SK-N-SH (cell line): ENCODE measurements around the gene S100B. TPM values are rescaled to one million over a fixed set of nuclear protein-coding genes. Genes with fewer than 3 reads are reported as not detected.

Source experiments
- CTCF ChIA-PET: fragments of 300-600, 350-600 bp; formaldehyde crosslinking; extraction: SDS; loops from one replicate; lab custom pipeline; 2021; lab: Yijun Ruan, JAX
- POLR2A ChIA-PET: fragments of 350-600 bp; sonication (Branson Sonifier 250); formaldehyde crosslinking; extraction: SDS; loops from one replicate; lab custom pipeline; 2020; ENCODE audit warnings: antibody characterized with exemption, inconsistent platforms; lab: Yijun Ruan, JAX
- DNase-seq: peaks from one replicate; pipeline ENCODE4 v3.0.0; 2012
- H2AFZ ChIP-seq: fragments of 200-600 bp; sonication (generic); 2 replicates; pipeline ENCODE4 v1.8.1; 2016; ENCODE audit warnings: antibody characterized with exemption, mild to moderate bottlenecking, low read depth
- H3F3A ChIP-seq: fragments of 200-600 bp; sonication (generic); replicated peaks from 2 replicates; pipeline ENCODE3; 2016; ENCODE audit warnings: antibody characterized with exemption, mild to moderate bottlenecking; ENCODE audit not compliant: insufficient read depth
- H3K27ac ChIP-seq, 2 experiments: fragments of 200-500 bp in 1 of 2; fragments of 200-600 bp in 1 of 2; sonication (Bioruptor generic) in 1 of 2; sonication (generic), shearing (Covaris generic) in 1 of 2; 2 replicates each; pipeline versions ENCODE4 v1.5.1 to v1.6.1; 2014 to 2016; ENCODE audit warnings: low read depth in 2 of 2, inconsistent platforms in 1 of 2, low read length in 1 of 2, mild to moderate bottlenecking in 1 of 2, mixed read lengths in 1 of 2
- H3K27me3 ChIP-seq: fragments of 200-600 bp; sonication (generic), shearing (Covaris generic); 2 replicates; pipeline ENCODE4 v1.6.1; 2016; ENCODE audit warnings: mixed run types; ENCODE audit not compliant: insufficient read depth
- H3K36me3 ChIP-seq, 2 experiments: fragments of 200-500 bp in 1 of 2; fragments of 200-600 bp in 1 of 2; sonication (Bioruptor generic) in 1 of 2; sonication (generic) in 1 of 2; replicated peaks in 1 of 2; 2 replicates each; pipeline versions ENCODE3 to v1.5.1; 2014 to 2016; ENCODE audit warnings: low read length in 1 of 2, mild to moderate bottlenecking in 1 of 2; ENCODE audit not compliant: insufficient read depth in 2 of 2, control insufficient read depth in 1 of 2
- H3K4me1 ChIP-seq, 2 experiments: fragments of 200-500 bp in 1 of 2; fragments of 200-600 bp in 1 of 2; sonication (Bioruptor generic) in 1 of 2; sonication (generic), shearing (Covaris generic) in 1 of 2; 2 replicates each; pipeline versions ENCODE4 v1.5.1 to v1.6.1; 2014 to 2016; ENCODE audit warnings: low read depth in 1 of 2, low read length in 1 of 2, mixed run types in 1 of 2; ENCODE audit not compliant: insufficient read depth in 2 of 2, control insufficient read depth in 1 of 2
- H3K4me2 ChIP-seq: fragments of 200-600 bp; sonication (generic), shearing (Covaris generic); 2 replicates; pipeline ENCODE4 v1.6.1; 2017; ENCODE audit warnings: mixed run types
- H3K4me3 ChIP-seq, 2 experiments: fragments of 200-500 bp in 1 of 2; fragments of 200-600 bp in 1 of 2; sonication (Bioruptor generic) in 1 of 2; sonication (generic), shearing (Covaris generic) in 1 of 2; 2 replicates each; pipeline versions ENCODE4 v1.5.1 to v1.8.1; 2014 to 2016; ENCODE audit warnings: low read depth in 2 of 2, inconsistent platforms in 1 of 2, low read length in 1 of 2, mild to moderate bottlenecking in 1 of 2, mixed read lengths in 1 of 2, moderate library complexity in 1 of 2
- H3K79me2 ChIP-seq: fragments of 200-600 bp; sonication (generic); 2 replicates; pipeline ENCODE4 v1.8.1; 2017; ENCODE audit warnings: mild to moderate bottlenecking; ENCODE audit not compliant: insufficient read depth
- H3K9ac ChIP-seq: fragments of 200-600 bp; sonication (generic); 2 replicates; pipeline ENCODE4 v1.6.1; 2017; ENCODE audit warnings: mixed run types
- H3K9me2 ChIP-seq: fragments of 200-600 bp; sonication (generic); 2 replicates; pipeline ENCODE4 v1.6.1; 2017; ENCODE audit warnings: mixed run types
- H3K9me3 ChIP-seq: fragments of 200-600 bp; sonication (generic); 2 replicates; pipeline ENCODE4 v1.6.1; 2017; ENCODE audit warnings: mixed run types, mild to moderate bottlenecking, moderate library complexity
- H4K20me1 ChIP-seq: fragments of 200-600 bp; sonication (generic); 2 replicates; pipeline ENCODE4 v1.6.1; 2017; ENCODE audit warnings: mild to moderate bottlenecking, mixed run types; ENCODE audit not compliant: insufficient read depth
- CTCF ChIP-seq: fragments of 200-600 bp; sonication (generic); IDR thresholded peaks from 2 replicates; pipeline ENCODE4 v1.6.1; 2017; ENCODE audit warnings: antibody characterized with exemption, mild to moderate bottlenecking, moderate library complexity
- ELF1 ChIP-seq: IDR thresholded peaks from 2 replicates; pipeline ENCODE4 v1.4.0; 2012
- FOSL2 ChIP-seq: IDR thresholded peaks from 2 replicates; pipeline ENCODE4 v1.4.0; 2012; ENCODE audit warnings: low read depth, mild to moderate bottlenecking, moderate library complexity, borderline replicate concordance
- FOXJ3 ChIP-seq: sonication (generic); formaldehyde crosslinking; IDR thresholded peaks from 2 replicates; pipeline ENCODE4 v1.5.1; 2020; ENCODE audit warnings: mild to moderate bottlenecking, missing genetic modification reagents
- FOXM1 ChIP-seq: IDR thresholded peaks from 2 replicates; pipeline ENCODE4 v1.4.0; 2012; ENCODE audit warnings: low read depth, mild to moderate bottlenecking
- GABPA ChIP-seq: IDR thresholded peaks from 2 replicates; pipeline ENCODE4 v1.4.0; 2012; ENCODE audit warnings: low read depth, mild to moderate bottlenecking
- GATA2 ChIP-seq: sonication (generic); formaldehyde crosslinking; IDR thresholded peaks from 2 replicates; pipeline ENCODE4 v1.5.0; 2020; ENCODE audit warnings: mild to moderate bottlenecking, missing genetic modification reagents
- IRF3 ChIP-seq: fragments of 150-350 bp; IDR thresholded peaks from 2 replicates; pipeline ENCODE4 v1.6.1; 2016; ENCODE audit warnings: mild to moderate bottlenecking, low read depth, low read length
- JUND ChIP-seq: IDR thresholded peaks from 2 replicates; pipeline ENCODE4 v1.4.0; 2012
- MAX ChIP-seq: IDR thresholded peaks from 2 replicates; pipeline ENCODE4 v1.4.0; 2012; ENCODE audit warnings: low read depth
- MEF2A ChIP-seq: IDR thresholded peaks from 2 replicates; pipeline ENCODE4 v1.4.0; 2012; ENCODE audit warnings: low read depth, borderline replicate concordance
- MXI1 ChIP-seq: IDR thresholded peaks from 2 replicates; pipeline ENCODE4 v1.6.1; 2012; ENCODE audit warnings: mild to moderate bottlenecking, low read depth, low read length, improper control_type of control experiment
- NFIC ChIP-seq: IDR thresholded peaks from 2 replicates; pipeline ENCODE4 v1.4.0; 2012; ENCODE audit warnings: borderline replicate concordance
- NRF1 ChIP-seq: IDR thresholded peaks from 2 replicates; pipeline ENCODE4 v1.6.1; 2012; ENCODE audit warnings: low read depth, mild to moderate bottlenecking, low read length
- POLR2AphosphoS5 ChIP-seq: IDR thresholded peaks from 2 replicates; pipeline ENCODE4 v1.6.1; 2012; ENCODE audit warnings: low read depth, low read length
- RAD21 ChIP-seq: IDR thresholded peaks from 2 replicates; pipeline ENCODE4 v1.6.1; 2012; ENCODE audit warnings: mild to moderate bottlenecking, low read length
- RCOR1 ChIP-seq: fragments of 150-350 bp; IDR thresholded peaks from 2 replicates; pipeline ENCODE4 v1.6.1; 2017; ENCODE audit warnings: antibody characterized with exemption, low read length
- REST ChIP-seq: IDR thresholded peaks from 2 replicates; pipeline ENCODE4 v1.6.1; 2012; ENCODE audit warnings: mild to moderate bottlenecking, low read depth, low read length, moderate library complexity
- RXRA ChIP-seq: IDR thresholded peaks from 2 replicates; pipeline ENCODE4 v1.4.0; 2012; ENCODE audit warnings: low read depth, mild to moderate bottlenecking, borderline replicate concordance
- SMC3 ChIP-seq: IDR thresholded peaks from 2 replicates; pipeline ENCODE4 v1.6.1; 2012; ENCODE audit warnings: low read depth, low read length, improper control_type of control experiment
- TAF1 ChIP-seq: IDR thresholded peaks from 2 replicates; pipeline ENCODE4 v1.6.1; 2012; ENCODE audit warnings: low read depth, mild to moderate bottlenecking, low read length, moderate library complexity, borderline replicate concordance
- TCF12 ChIP-seq: IDR thresholded peaks from 2 replicates; pipeline ENCODE4 v1.4.0; 2012
- TEAD4 ChIP-seq: IDR thresholded peaks from 2 replicates; pipeline ENCODE4 v1.4.0; 2012; ENCODE audit warnings: mild to moderate bottlenecking, borderline replicate concordance; ENCODE audit not compliant: insufficient read depth
- USF1 ChIP-seq: IDR thresholded peaks from 2 replicates; pipeline ENCODE4 v1.4.0; 2012; ENCODE audit warnings: low read depth, borderline replicate concordance
- YY1 ChIP-seq: IDR thresholded peaks from 2 replicates; pipeline ENCODE4 v1.4.0; 2012; ENCODE audit warnings: low read depth, mild to moderate bottlenecking
- ZBTB33 ChIP-seq: IDR thresholded peaks from 2 replicates; pipeline ENCODE4 v1.4.0; 2012; ENCODE audit warnings: low read depth, borderline replicate concordance
- WGBS: methylation state at CpG from one replicate; pipeline ENCODE4 v1.1.6; 2017; ENCODE audit warnings: low lambda C conversion rate; 5-methylcytosine and 5-hydroxymethylcytosine counted together
- polyA plus RNA-seq, 3 experiments: library from polyadenylated mRNA; depleted of rRNA; stranded (reverse); fragments of >200 nt; gene quantifications; 2 replicates each; pipeline ENCODE4 v1.2.3, GENCODE V29; 2012

Gene S100B
- polyA plus RNA-seq, 1 of the 3 experiments (the other 2 are of a cell fraction): 0.12 TPM

GRCh38 chr21:46634966-46635323 is 30.1 kb upstream of the S100B start:
- ChIA-PET CTCF (no interaction called here), POLR2A (interaction anchor here (1.0 to 1.5 kb wide), 4 partner anchors 11 to 177 kb away, joined by 4 to 8 read pairs (median 4); no protein-coding TSS in a partner anchor)
- H3K9me2 ChIP-seq: no peaks in the 10 kb centered on the region
- no peaks in the 10 kb centered on the region for H3K27me3 ChIP-seq
- peak overlapping the region; percentile 81 to 89 for H3K4me3 ChIP-seq
- peaks cover 44% of the 10 kb centered on the region for H3K79me2 ChIP-seq
- H3K4me1 ChIP-seq: peaks cover 9 to 22% of the 10 kb centered on the region in 2 experiments; a peak in 2 of 4 replicates
- peaks cover 18 to 21% of the 10 kb centered on the region in 2 experiments for H3K36me3 ChIP-seq
- H3K27ac ChIP-seq: peak overlapping the region; percentile 90 to 95
- peak; percentile 80 for DNase-seq
- no peaks in the 10 kb centered on the region for H3K9me3 ChIP-seq
- WGBS: 2% methylated on average over 12 of the region's 14 CpGs
- H2AFZ ChIP-seq: peak overlapping the region; percentile 97
- peak overlapping the region; percentile 88 for H3K4me2 ChIP-seq
- peaks cover 22% of the 10 kb centered on the region for H4K20me1 ChIP-seq
- H3K9ac ChIP-seq: peak overlapping the region; percentile 88
- peaks cover 20% of the 10 kb centered on the region for H3F3A ChIP-seq
- TF ChIP-seq GABPA: peak; percentile 26; the same call in 1 of the 2 replicates
- no peak for TF ChIP-seq FOXM1
- TF ChIP-seq MAX: peak; percentile 55
- TF ChIP-seq SMC3: no peak
- no peak for TF ChIP-seq FOSL2
- TF ChIP-seq RAD21: peak; percentile 32
- no peak for TF ChIP-seq NFIC
- no peak for TF ChIP-seq TCF12
- TF ChIP-seq RXRA: no peak
- TF ChIP-seq CTCF: peak; percentile 38
- no peak for TF ChIP-seq JUND
- no peak for TF ChIP-seq TAF1
- TF ChIP-seq ELF1: peak; percentile 21; the same call in 1 of the 2 replicates
- no peak for TF ChIP-seq MEF2A
- 0 out of 2 replicates have a peak, but pooled peaks have one; percentile 56 for TF ChIP-seq MXI1
- 0 out of 2 replicates have a peak, but pooled peaks have one; percentile 33 for TF ChIP-seq FOXJ3 (CRISPR knock-in tag)
- peak; percentile 29; the same call in 1 of the 2 replicates for TF ChIP-seq POLR2AphosphoS5
- TF ChIP-seq GATA2 (CRISPR knock-in tag): no peak
- no peak for TF ChIP-seq USF1
- TF ChIP-seq NRF1: peak; percentile 10; the same call in 1 of the 2 replicates
- no peak for TF ChIP-seq IRF3
- no peak for TF ChIP-seq RCOR1
- peak; percentile 74 for TF ChIP-seq YY1
- TF ChIP-seq ZBTB33: no peak
- no peak for TF ChIP-seq TEAD4
- TF ChIP-seq REST: no peak; the same call in 1 of the 2 replicates
